DMS153 treated with DMSO at 0.1 percent for 48 hours (cell line): ENCODE data around the gene CHSY1.

Experiments used
- DNase-seq: peaks from one replicate; lab custom pipeline; 2025; ENCODE audit not compliant: unreplicated experiment; lab: John Stamatoyannopoulos, UW

Gene CHSY1

DNA sequence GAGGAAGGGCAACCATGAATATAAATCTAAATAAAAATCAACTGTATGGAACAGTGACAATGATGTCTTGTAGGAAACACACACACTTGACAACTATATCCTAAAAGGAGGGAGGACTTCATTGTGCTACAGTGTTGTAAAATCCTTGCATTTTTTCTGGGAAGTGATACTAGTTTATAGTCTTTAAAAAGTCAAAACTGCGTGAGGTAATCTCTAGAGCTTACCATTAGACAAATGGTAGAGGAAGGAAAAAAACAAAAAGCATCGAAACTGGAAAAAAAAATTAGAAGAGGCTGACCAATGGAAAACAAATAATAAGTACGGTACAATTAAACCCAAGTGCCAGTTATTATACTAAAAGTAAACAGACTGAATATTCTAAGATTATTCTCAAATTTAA lies 38.7 kb downstream of the CHSY1 start:
- no peak for DNase-seq

GRCh38 chr15:101211897-101212296 lies 40.0 kb downstream of the CHSY1 start:
- no peak for DNase-seq

DNA sequence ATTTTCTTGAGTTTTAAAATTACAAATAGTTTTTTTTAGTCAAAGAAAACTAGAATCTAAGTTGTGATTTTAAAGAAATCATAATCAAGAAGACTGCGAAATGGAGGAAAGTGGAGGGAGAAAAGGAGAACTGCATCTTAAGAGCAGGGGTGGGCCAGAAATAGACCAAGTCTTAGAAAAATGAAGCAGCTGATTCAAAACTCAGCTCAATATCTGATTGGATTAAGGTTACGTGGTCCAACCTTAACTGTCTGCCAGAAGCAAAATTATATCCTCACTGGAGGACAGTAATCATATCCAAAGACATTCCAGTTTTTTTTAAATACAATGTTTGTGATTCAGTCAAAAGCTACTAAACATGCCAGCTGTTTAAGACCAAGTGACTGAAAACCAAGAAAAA lies 41.4 kb downstream of the CHSY1 start:
- no peak for DNase-seq

DNA sequence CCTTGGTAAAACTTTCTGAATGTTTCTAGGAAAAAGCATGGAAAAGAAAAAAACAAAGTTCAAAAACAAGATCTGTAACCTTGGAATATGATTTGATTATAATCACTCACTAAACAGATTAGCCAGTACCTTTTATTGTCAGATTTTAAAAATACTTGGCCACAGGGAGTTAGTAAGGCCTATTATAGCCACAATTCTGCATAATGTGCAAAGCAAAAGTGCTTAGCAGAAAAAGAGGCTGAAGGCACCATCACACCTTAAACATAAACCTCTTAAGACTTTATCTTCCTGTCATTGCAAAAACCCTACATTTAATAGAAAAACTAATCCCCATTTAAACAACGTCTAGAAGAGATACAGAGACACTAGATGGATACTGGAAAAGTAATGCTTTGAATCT lies 41.8 kb downstream of the CHSY1 start:
- no peak for DNase-seq

GRCh38 chr15:101209285-101209845 lies 42.5 kb downstream of the CHSY1 start:
- no peak for DNase-seq

DNA sequence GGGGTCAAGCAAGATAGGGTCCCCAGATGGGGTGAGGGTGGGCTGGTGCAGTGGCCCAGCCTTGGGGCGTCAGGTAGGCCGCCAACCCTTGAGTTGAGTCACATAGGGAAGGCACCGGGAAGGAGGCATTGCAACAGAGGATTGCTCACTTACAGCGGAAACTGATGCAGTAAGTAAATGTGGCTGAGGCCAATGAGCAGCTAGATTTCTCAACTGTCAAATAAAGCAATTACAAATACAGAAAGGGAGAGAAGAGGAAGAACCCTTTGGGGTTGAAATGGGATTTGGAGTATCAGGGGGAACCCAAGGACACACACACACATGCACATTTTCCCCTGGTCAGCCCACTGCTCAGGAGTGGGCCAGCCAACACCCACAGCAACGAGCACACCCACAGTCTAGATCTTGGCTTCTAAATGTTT lies 44.0 kb downstream of the CHSY1 start:
- DNase-seq: no peak

DNA sequence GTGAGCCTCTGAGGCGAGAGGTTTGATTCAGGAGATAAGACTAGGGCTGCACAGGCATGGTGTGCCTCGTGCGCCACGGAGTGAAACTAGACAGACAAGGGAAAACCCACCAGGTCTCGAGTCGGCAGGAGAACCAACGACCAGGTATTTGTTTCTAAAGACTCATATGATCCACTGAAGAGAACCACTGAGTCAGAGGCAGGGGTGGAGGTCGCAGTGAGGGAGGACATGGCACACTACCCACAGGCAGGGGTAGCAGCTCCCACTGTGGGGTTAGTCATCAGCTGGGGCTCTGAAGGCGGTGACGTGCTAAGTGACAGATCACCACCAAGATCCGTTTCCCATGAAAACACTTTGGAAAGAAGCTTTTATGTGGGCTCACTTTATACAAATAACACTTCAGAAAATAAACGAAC lies 45.7 kb downstream of the CHSY1 start:
- DNase-seq: no peak

- no peak for DNase-seq
These were observed 46.9 kb downstream of the CHSY1 start for GRCh38 chr15:101204739-101205535.

DNA sequence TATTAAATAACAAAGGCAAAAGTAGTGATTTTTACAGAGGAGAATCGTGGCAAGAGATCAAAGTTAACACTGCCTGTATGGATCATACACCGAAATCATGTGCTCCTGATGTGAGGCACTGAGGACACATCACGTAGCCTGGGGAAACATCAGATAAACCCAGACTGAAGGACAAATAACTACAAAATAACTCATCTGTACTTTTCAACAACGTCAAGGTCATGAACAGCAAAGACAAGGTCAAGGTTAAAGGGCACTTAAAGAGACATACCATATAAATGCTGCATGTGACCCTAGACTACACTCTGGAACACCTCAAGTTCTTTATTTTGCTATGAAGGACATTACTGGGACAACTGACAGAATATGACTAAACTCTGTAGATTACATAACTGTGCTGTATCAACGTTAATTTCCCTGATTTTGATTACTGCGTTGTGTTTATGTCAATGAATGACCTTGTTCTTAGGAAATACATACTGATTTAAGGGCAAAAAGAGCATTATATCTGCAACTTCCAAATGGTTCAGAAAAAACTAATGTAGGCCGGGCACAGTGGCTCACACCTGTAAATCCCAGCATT lies 48.1 kb downstream of the CHSY1 start:
- DNase-seq: no peak

GRCh38 chr15:101203029-101203573 lies 48.7 kb downstream of the CHSY1 start:
- no peak for DNase-seq

GRCh38 chr15:101201411-101202174 lies 50.3 kb downstream of the CHSY1 start:
- DNase-seq: no peak

DNA sequence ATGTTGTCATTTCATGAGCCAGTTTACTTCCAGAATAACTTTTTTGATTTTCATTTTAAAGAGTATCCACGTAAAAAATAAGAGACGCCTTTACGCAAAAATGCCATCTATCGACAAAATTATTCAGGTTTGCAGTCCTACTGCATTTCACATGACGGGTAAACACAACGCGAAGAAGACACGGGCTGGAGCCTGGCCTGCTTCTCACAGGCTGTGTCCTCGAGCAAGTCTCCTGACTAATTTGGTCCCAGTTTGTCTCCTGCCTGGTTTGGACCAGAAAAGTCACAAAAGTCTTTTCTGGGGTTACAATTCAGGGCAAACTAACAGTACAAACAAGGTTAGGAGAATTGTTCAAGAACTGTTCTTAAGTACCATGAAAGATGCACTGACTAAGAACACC lies 51.7 kb downstream of the CHSY1 start:
- no peak for DNase-seq

DNA sequence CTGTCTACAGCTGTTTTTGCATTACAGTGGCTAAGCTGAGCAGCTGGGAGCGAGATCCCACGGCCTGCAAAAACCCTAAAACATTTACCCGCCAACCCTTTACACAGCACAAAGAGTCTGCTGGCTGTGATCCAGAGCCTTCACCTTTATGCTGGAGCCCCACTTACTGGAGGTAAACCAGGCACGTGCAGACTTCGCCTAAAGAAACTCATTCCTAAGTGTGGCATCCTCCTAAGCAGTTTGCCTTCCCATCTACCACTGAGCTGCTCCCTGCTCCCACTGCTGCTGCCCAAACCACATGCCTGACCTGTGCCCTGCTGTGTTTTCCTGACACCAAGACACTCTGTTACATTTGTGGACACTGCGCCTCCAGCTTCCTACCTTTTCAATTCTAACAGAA lies 53.0 kb downstream of the CHSY1 start:
- DNase-seq: no peak

GRCh38 chr15:101198031-101198575 lies 53.7 kb downstream of the CHSY1 start:
- DNase-seq: no peak

- DNase-seq: no peak
These were observed 57.2 kb downstream of the CHSY1 start for GRCh38 chr15:101194546-101195125.

GRCh38 chr15:101193806-101194545 lies 57.9 kb downstream of the CHSY1 start:
- no peak for DNase-seq

DNA sequence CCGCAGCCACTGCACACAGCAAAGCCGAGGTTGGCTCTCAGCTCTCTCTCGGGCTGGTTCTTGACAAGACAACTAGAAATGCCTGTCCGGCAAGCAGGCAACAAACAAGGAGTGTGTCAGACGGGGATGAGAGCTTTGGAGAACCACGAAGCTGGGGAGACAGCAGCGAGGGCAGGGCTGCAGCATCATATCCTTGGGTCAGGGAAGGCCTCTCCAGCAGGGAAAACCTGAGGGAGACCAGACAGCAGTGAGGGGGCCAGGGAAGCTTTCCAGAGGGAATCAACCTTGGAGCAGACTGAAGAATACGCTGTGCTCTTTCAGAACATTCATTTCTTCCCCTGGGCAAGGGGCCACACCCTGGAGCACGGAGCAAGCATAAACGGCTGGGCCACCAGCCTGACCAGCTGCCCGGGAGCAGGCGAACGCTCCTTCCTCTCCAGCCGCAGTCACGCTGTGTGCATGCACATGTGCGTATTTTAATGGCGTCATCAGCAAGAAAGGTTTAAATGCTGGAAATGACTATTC lies 58.7 kb downstream of the CHSY1 start:
- DNase-seq: no peak

GRCh38 chr15:101192081-101192480 lies 59.8 kb downstream of the CHSY1 start:
- DNase-seq: no peak

GRCh38 chr15:101191242-101191641 lies 60.6 kb downstream of the CHSY1 start:
- DNase-seq: no peak

- DNase-seq: no peak
These were observed 61.7 kb downstream of the CHSY1 start for GRCh38 chr15:101190092-101190595.
